Heart right ventricle (tissue), 16 donors: ENCODE data around the gene TNN. TPM values are rescaled to one million over a fixed set of nuclear protein-coding genes. Genes with fewer than 3 reads are reported as not detected.

Source experiments
- ATAC-seq, 8 donors: fragments of 200-7000 bp; cut with Tn5 transposase; one replicate each; pipeline ENCODE4 v1.9.1; 2020; ENCODE audit warnings: mild to moderate bottlenecking in 8 of 8, moderate library complexity in 8 of 8, moderate number of reproducible peaks in 1 of 8
- DNase-seq, 2 donors: peaks; one replicate each; pipeline ENCODE4 v3.0.0-alpha.2; 2020
- H3K27ac ChIP-seq, 10 donors: fragments of 200-600 bp; sonication (generic) in 2 of 10; one replicate each; pipeline versions ENCODE4 v1.5.0 to v1.8.0; 2020 to 2022; ENCODE audit warnings: mild to moderate bottlenecking in 3 of 10
- H3K27me3 ChIP-seq, 7 donors: fragments of 200-600 bp; one replicate each; pipeline ENCODE4 v1.8.0; 2021 to 2022; ENCODE audit warnings: mild to moderate bottlenecking in 2 of 7
- H3K36me3 ChIP-seq, 9 donors: fragments of 200-600 bp; sonication (generic) in 1 of 9; one replicate each; pipeline versions ENCODE4 v1.5.0 to v1.8.0; 2020 to 2022; ENCODE audit warnings: mild to moderate bottlenecking in 2 of 9
- H3K4me1 ChIP-seq, 9 donors: fragments of 200-600 bp; sonication (generic) in 1 of 9; one replicate each; pipeline versions ENCODE4 v1.5.0 to v1.8.0; 2020 to 2022; ENCODE audit warnings: mild to moderate bottlenecking in 4 of 9
- H3K4me3 ChIP-seq, 10 donors: fragments of 200-600 bp; sonication (generic) in 2 of 10; one replicate each; pipeline versions ENCODE4 v1.5.0 to v1.8.0; 2020 to 2022; ENCODE audit warnings: mild to moderate bottlenecking in 7 of 10, moderate library complexity in 2 of 10
- H3K9me3 ChIP-seq, 11 donors: fragments of 200-600 bp in 10 of 11; sonication (generic) in 2 of 11; one replicate each; pipeline versions ENCODE4 v1.5.0 to v1.8.0; 2013 to 2022; ENCODE audit warnings: mild to moderate bottlenecking in 2 of 11, control low read depth in 1 of 11, moderate library complexity in 1 of 11
- CTCF ChIP-seq, 9 donors: fragments of 200-600 bp; sonication (generic) in 2 of 9; IDR thresholded peaks; one replicate each; pipeline versions ENCODE4 v1.5.0 to v1.8.0; 2021 to 2022; ENCODE audit warnings: antibody characterized with exemption in 9 of 9, mild to moderate bottlenecking in 5 of 9, moderate library complexity in 1 of 9
- WGBS, 2 donors: extraction: QIAGEN DNeasy Blood & Tissue Kit; methylation state at CpG; one replicate each; pipeline ENCODE4 v1.1.7; 2013; ENCODE audit warnings: inconsistent platforms in 1 of 2; 5-methylcytosine and 5-hydroxymethylcytosine counted together
- intact Hi-C, 10 donors: fragments of 100-400 bp; cut with DNase I; formaldehyde crosslinking; loops; one replicate each; pipeline versions ENCODE4 v1.11.1 to v1.14.2; 2022
- polyA plus RNA-seq, 2 donors: library from polyadenylated mRNA; stranded (reverse); fragments of 200-250 nt; gene quantifications; one replicate each; pipeline ENCODE4 v1.2.3, GENCODE V29; 2013
- total RNA-seq, 10 donors: library from RNA; stranded (reverse); fragmentation: NEBNext Ultra II Directional in 3 of 10; extraction: Animal tissue kit (Norgen Biotek cat#: 25700) in 3 of 10; gene quantifications; one replicate each; pipeline versions ENCODE4 v1.2.1 to v1.2.4, GENCODE V29; 2021 to 2023
- donor health status: Arrhythmogenic right ventricular cardiomyopathy.
- donor health status: ischemic (EF 13 %, LVEDD 7.1; RV severe dilation, severe dysfunction).
- donor health status: healthy with polysubstance abuse.
- donor health status: DM: no; HTN: yes; CAD: no.
- donor health status: DM: no; HTN: no; CAD: no.
- donor health status: ischemic (EF 25% LVEDD 6.9; RV normal size, moderate dysfunction).
- donor health status: ischemic (EF 25% LVEDD 5.7; RV mildly dilated, moderate dysfunction).
- donor health status: healthy.
- donor health status: DM: yes; HTN: yes; CAD: no.
- donor health status: Ischemic cardiomyopathy.
- donor health status: ischemic (EF 35%, LVEDD 5.7; RV mildly dilated, moderate dysfunction).
- donor health status: nonischemic (EF 11% LVEDD 7.7; RV severe dilation, severe dysfunction).
- donor health status: DM: yes; HTN: yes; CAD: no.
- donor health status: PGD.
- donor health status: ischemic (EF 29% LVEDD 5.4; RV normal size, mild dysfunction).
- donor health status: nonischemic (EF 23%, LVEDD 6.1; RV moderate dilation, normal function).

The TNN gene
- total and polyA plus RNA-seq, 12 donors: 0.03 to 1.1 (median 0.11) TPM; not detected in 1

DNA sequence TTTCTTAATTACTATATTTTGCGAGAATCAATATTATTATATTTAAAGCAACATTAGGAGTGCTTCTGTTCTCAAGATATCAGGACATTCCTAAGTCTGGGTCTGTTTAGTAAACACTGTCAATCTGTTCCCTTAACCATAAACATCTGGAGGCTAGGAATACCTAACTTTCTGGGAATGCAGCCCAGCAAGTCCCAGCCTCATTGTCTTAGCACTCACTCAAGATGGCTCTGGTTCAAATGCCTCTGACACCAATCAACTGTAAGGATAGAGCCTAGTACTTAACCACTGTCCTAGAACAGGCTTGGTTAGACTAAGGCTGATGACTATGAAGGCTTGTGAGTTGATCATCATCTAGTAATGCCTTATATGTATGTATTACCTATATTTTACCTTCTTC, 61.5 kb downstream of the TNN start:
- 55 to 73% methylated on average over 1 of the region's 1 CpG for WGBS, 2 donors
- DNase-seq: no peak
- Histone ChIP-seq H3K27me3 (no peaks in the 10 kb centered on the region), H3K27ac (peak overlapping the region in 6 of 10 donors; percentile 5 to 79 (median 30)), H3K9me3 (no peaks in the 10 kb centered on the region), H3K4me1 (peaks cover 2 to 74% (median 47%) of the 10 kb centered on the region in 9 donors), H3K36me3 (no peaks in the 10 kb centered on the region), H3K4me3 (no peak overlapping the region)
- ATAC-seq: peak in 4 of 8 donors; percentile 32 to 48 (median 45)
- TF ChIP-seq CTCF (IDR thresholded peaks at IDR 0.05): no peak
- intact Hi-C loops: loop anchor here in 4 of 10 donors (5.0 kb wide), 1 partner anchor 97 kb away; no protein-coding TSS in a partner anchor

- intact Hi-C loops: loop anchor here in 4 of 10 donors (5.0 kb wide), 1 partner anchor 97 kb away; no protein-coding TSS in a partner anchor
Measured at GRCh38 chr1:175129644-175129996, 62.0 kb downstream of the TNN start.

GRCh38 chr1:175129997-175130648, 62.5 kb downstream of the TNN start:
- ATAC-seq (peak; percentile 43 to 88 (median 80)), DNase-seq (peak in 1 of 2 donors; percentile 37)
- no peaks in the 10 kb centered on the region for H3K36me3 ChIP-seq
- H3K27me3 ChIP-seq: no peaks in the 10 kb centered on the region
- intact Hi-C loops: loop anchor here in 4 of 10 donors (5.0 kb wide), 1 partner anchor 98 kb away; no protein-coding TSS in a partner anchor
- H3K27ac ChIP-seq: peak overlapping the region in 8 of 10 donors; percentile 5 to 79 (median 34)
- TF ChIP-seq CTCF (IDR thresholded peaks at IDR 0.05): peak in 1 of 9 donors; percentile 19
- 45 to 49% methylated on average over 5 of the region's 5 CpGs for WGBS, 2 donors
- H3K4me1 ChIP-seq: peaks cover 2 to 66% (median 41%) of the 10 kb centered on the region in 9 donors
- H3K9me3 ChIP-seq: no peaks in the 10 kb centered on the region
- H3K4me3 ChIP-seq: no peak overlapping the region

More at GRCh38 chr1:175129644-175129996, 62.0 kb downstream of the TNN start:
- Histone ChIP-seq H3K36me3 (no peaks in the 10 kb centered on the region), H3K4me3 (no peak overlapping the region), H3K27me3 (no peaks in the 10 kb centered on the region), H3K9me3 (no peaks in the 10 kb centered on the region), H3K4me1 (peaks cover 2 to 71% (median 46%) of the 10 kb centered on the region in 9 donors), H3K27ac (peak overlapping the region in 7 of 10 donors; percentile 5 to 79 (median 38))
- DNase-seq: no peak
- 74 to 87% methylated on average over 2 of the region's 2 CpGs for WGBS, 2 donors
- no peak for TF ChIP-seq CTCF (IDR thresholded peaks at IDR 0.05)
- no peak for ATAC-seq

- Histone ChIP-seq H3K9me3 (no peaks in the 10 kb centered on the region), H3K27me3 (no peaks in the 10 kb centered on the region), H3K36me3 (no peaks in the 10 kb centered on the region), H3K27ac (peak overlapping the region in 7 of 10 donors; percentile 29 to 79 (median 43)), H3K4me1 (peaks cover 2 to 61% (median 38%) of the 10 kb centered on the region in 9 donors), H3K4me3 (no peak overlapping the region)
- intact Hi-C loops: no loop called here
- whole genome bisulfite sequencing, 2 donors: 63 to 65% methylated on average over 2 of the region's 2 CpGs
- TF ChIP-seq CTCF (IDR thresholded peaks at IDR 0.05): no peak
- ATAC-seq (peak in 1 of 8 donors; percentile 6), DNase-seq (no peak)
Measured at GRCh38 chr1:175130649-175131045, 63.0 kb downstream of the TNN start.
